Central memory CD8-positive, alpha-beta T cell (primary cell): ENCODE data around the gene ABCB4.

Source experiments
- ATAC-seq: fragments of 150-1000 bp; cut with Tn5 transposase; replicated peaks from 2 replicates; pipeline ENCODE4 v1.10.0; 2022; ENCODE audit warnings: mild to moderate bottlenecking, moderate FRiP score, moderate number of reproducible peaks; ENCODE audit not compliant: poor library complexity, severe bottlenecking; ENCODE audit errors: extremely low read depth
- DNase-seq, 2 donors: peaks; one replicate each; pipeline ENCODE4 v3.0.0; 2021; ENCODE audit warnings: low spot score in 2 of 2
- H3K27ac Mint-ChIP-seq: one replicate; pipeline ENCODE4 v1.8.0; 2022; ENCODE audit warnings: low read depth, mild to moderate bottlenecking, moderate library complexity, mixed read lengths
- H3K27me3 Mint-ChIP-seq: one replicate; pipeline ENCODE4 v1.8.0; 2022; ENCODE audit warnings: mixed read lengths
- H3K36me3 Mint-ChIP-seq: one replicate; pipeline ENCODE4 v1.8.0; 2022; ENCODE audit warnings: mild to moderate bottlenecking, moderate library complexity, mixed read lengths; ENCODE audit not compliant: insufficient read depth
- H3K4me1 Mint-ChIP-seq: one replicate; pipeline ENCODE4 v1.8.0; 2022; ENCODE audit warnings: mixed read lengths
- H3K4me3 Mint-ChIP-seq: one replicate; pipeline ENCODE4 v1.8.0; 2022; ENCODE audit warnings: mild to moderate bottlenecking, moderate library complexity, mixed read lengths
- H3K9me3 Mint-ChIP-seq: one replicate; pipeline ENCODE4 v1.8.0; 2022; ENCODE audit warnings: mixed read lengths

Gene ABCB4

DNA sequence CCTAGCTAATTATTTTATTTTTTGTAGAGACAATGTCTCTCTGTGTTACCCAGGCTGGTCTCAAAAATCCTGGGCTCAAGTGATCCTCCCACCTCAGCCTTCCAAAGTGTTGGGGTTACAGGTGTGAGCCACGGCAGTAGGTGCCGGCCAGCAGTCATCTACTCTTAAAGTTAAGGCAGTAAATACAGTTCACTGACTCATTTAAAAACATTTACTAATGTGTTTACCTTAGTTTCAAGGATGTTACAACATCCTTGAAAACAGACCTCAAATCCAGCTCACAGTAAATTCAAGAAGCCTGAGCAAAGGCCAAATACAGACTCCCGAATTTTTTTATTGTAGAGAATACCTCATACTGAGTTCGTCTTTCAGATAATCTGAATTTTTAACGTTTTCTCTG lies 29.6 kb upstream of the ABCB4 start:
- Mint-ChIP-seq H3K4me1 (no peaks in the 10 kb centered on the region), H3K9me3 (no peaks in the 10 kb centered on the region), H3K27ac (no peak overlapping the region), H3K27me3 (peaks cover 14% of the 10 kb centered on the region), H3K36me3 (peaks cover 6% of the 10 kb centered on the region), H3K4me3 (no peak overlapping the region)
- ATAC-seq (no peak), DNase-seq (no peak)

DNA sequence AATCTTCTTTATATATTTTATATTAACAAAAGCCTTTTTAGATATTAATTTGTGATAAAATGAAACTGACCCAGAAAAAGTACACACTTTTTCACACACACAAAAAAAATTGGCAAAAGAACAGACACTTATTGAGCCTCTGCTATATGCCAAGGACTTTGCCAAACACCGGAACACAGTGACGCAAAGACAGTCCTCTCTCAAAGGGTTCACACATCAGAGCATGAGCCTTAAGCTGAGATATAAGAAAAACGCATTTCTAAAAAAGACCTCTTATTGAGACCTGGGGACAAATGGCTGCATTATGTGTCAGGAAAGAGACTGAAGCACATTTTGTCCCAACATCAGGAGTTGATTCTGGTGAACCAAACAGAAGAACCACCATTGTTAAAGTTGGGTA lies 24.0 kb upstream of the ABCB4 start:
- H3K4me1 Mint-ChIP-seq = no peaks in the 10 kb centered on the region
- peaks cover 14% of the 10 kb centered on the region for H3K27me3 Mint-ChIP-seq
- ATAC-seq (no peak), DNase-seq (no peak)
- H3K27ac Mint-ChIP-seq = no peak overlapping the region
- no peaks in the 10 kb centered on the region for H3K9me3 Mint-ChIP-seq
- no peaks in the 10 kb centered on the region for H3K36me3 Mint-ChIP-seq
- no peak overlapping the region for H3K4me3 Mint-ChIP-seq

DNA sequence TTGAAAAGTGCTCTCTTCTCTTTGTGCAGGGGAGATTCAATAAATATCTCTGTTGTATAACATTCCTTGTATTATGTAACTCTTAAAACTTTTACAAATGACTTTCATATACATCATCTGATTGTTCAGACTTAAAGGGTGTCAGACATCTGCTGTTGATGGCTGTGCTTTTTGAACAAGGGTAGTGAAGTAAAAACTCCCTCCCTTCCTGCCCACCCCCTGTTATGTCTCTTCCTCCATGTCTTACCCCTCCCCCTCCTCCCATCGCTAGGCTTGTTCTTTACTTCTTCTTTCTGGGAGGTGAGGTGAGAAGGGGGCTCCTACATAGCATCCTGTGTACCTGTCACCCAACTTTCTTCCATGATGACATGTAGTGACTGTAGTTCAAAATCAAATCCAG lies 23.4 kb upstream of the ABCB4 start:
- DNase-seq (no peak), ATAC-seq (no peak)
- Mint-ChIP-seq H3K4me1 (no peaks in the 10 kb centered on the region), H3K9me3 (no peaks in the 10 kb centered on the region), H3K27me3 (peaks cover 14% of the 10 kb centered on the region), H3K27ac (no peak overlapping the region), H3K36me3 (no peaks in the 10 kb centered on the region), H3K4me3 (no peak overlapping the region)

DNA sequence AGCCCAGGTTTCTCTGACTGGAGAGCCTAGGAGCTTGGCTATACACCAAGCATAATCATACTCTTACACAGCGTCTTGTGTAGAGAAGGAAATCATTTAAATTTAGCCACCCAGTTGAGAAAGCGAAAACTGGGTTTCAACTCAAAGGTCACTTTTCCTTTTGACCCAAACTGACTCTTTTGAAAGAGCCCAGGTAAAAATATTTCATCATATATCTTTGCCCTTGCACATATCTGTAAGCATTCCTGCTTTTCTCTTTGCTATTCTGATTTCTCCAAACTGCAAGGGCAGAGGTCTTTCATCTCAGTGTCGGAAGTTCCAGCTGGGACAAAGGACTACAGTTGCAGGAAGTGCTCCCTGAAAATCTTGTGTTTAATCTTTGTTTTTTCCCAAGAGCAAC lies 22.0 kb upstream of the ABCB4 start:
- Mint-ChIP-seq H3K27ac (no peak overlapping the region), H3K36me3 (no peaks in the 10 kb centered on the region), H3K4me1 (no peaks in the 10 kb centered on the region), H3K27me3 (peaks cover 14% of the 10 kb centered on the region), H3K4me3 (no peak overlapping the region), H3K9me3 (no peaks in the 10 kb centered on the region)
- DNase-seq = no peak
- no peak for ATAC-seq

DNA sequence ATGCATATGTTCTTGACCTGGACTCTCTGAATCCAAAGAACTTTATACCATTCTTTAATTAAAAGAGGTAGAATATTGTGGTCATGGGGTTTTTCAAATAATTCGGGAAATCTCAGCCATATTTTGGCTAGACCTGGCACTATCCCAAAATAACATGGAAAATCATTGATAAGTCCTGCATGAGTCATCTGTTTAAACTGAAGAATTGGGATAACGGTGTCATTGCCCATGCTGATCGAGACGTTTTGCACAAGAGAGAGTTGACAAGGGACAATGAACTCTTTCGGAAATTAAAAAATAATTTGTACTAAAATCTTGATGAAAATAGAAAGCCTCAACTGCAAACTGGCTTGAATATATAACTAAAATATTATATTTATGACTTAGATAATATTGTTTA lies 19.9 kb upstream of the ABCB4 start:
- Mint-ChIP-seq H3K27ac (no peak overlapping the region), H3K36me3 (no peaks in the 10 kb centered on the region), H3K27me3 (peaks cover 2% of the 10 kb centered on the region), H3K9me3 (no peaks in the 10 kb centered on the region), H3K4me1 (no peaks in the 10 kb centered on the region), H3K4me3 (no peak overlapping the region)
- ATAC-seq (no peak), DNase-seq (no peak)

DNA sequence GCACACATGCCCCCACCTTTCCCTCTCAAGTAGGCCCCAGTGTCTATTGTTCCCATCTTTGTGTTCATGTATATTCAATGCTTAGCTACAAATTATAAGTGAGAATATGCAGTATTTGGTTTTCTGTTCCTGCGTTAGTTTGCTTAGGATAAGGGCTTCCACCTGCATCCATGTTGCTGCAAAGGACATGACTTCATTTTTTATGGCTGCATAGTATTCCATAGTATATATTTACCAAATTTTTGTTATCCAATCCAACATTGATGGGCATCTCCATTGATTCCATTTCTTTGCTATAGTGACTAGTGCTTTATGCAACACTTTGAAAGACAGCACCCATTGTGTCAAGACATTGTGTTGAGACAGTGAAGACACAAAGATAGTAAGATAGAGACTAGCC lies 19.0 kb upstream of the ABCB4 start:
- no peak overlapping the region for H3K4me3 Mint-ChIP-seq
- no peaks in the 10 kb centered on the region for H3K4me1 Mint-ChIP-seq
- H3K27me3 Mint-ChIP-seq = no peaks in the 10 kb centered on the region
- H3K27ac Mint-ChIP-seq = no peak overlapping the region
- H3K9me3 Mint-ChIP-seq = no peaks in the 10 kb centered on the region
- DNase-seq (no peak), ATAC-seq (no peak)
- H3K36me3 Mint-ChIP-seq = no peaks in the 10 kb centered on the region

DNA sequence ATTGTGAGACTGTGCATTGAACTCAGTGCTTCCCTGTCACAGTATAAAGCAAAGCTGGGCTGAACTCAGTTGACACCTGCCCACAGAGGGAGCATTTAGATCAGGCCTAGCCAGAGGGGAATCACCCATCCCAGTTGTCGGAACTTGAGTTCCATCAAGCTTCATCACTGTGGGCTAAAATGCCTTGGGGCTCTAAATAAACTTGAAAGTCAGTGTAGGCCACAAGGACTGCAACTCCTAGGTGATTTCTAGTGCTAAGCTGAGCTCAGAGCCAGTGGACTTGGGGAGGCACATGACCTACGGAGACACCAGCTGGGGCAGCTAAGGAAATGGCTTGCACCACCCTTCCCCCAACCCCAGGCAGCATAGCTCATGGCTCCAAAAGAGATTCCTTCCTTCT lies 7.7 kb upstream of the ABCB4 start:
- no peak for ATAC-seq
- no peak for DNase-seq
- Mint-ChIP-seq H3K4me1 (no peaks in the 10 kb centered on the region), H3K9me3 (no peaks in the 10 kb centered on the region), H3K27me3 (peaks cover 46% of the 10 kb centered on the region), H3K36me3 (no peaks in the 10 kb centered on the region), H3K27ac (no peak overlapping the region), H3K4me3 (no peak overlapping the region)

DNA sequence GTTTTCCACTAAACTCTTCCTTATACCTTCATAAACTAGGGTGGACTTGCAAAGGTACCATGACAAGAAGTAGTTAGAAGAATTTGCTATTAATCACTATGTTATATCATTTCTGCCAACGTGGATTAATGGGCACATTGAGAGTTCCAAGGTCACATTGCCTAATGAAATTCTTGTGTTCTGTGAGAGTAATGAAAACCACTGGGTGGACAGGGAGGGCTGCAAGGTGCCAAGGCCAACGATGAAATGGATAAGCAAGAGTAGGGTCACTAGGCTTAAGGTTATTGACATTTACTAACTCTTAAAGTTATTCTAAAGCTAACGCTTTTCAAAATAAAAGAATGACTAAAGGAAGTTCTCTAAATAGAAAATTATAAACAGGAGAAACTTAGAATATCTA lies 6.6 kb upstream of the ABCB4 start:
- peaks cover 46% of the 10 kb centered on the region for H3K27me3 Mint-ChIP-seq

DNA sequence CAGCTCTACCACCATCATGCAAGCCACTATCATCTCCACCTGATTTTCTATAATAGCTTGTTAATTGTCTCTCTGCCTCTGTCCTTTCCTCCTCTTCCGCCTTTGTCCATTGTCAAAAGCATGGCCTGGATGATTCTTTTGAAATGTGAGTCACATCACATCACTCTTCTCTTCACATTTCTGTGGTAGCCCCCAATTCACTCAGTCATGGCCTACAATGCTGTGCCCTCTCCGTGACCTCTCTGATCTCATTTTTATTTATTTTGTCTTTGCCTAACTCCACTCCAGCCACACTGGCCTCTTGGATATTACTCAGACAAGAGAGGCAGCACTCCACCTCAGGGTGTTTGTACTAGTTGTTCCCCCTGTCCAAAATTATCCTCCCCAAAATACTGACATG lies 4.9 kb upstream of the ABCB4 start:
- DNase-seq = no peak
- Mint-ChIP-seq H3K27ac (no peak overlapping the region), H3K27me3 (peaks cover 33% of the 10 kb centered on the region), H3K36me3 (no peaks in the 10 kb centered on the region), H3K9me3 (no peaks in the 10 kb centered on the region), H3K4me1 (no peaks in the 10 kb centered on the region), H3K4me3 (no peak overlapping the region)
- ATAC-seq = no peak

More for the DNA sequence above, 6.6 kb upstream of the ABCB4 start:
- Mint-ChIP-seq H3K36me3 (no peaks in the 10 kb centered on the region), H3K4me3 (no peak overlapping the region), H3K9me3 (no peaks in the 10 kb centered on the region), H3K27ac (no peak overlapping the region), H3K4me1 (no peaks in the 10 kb centered on the region)
- ATAC-seq (no peak), DNase-seq (no peak)

DNA sequence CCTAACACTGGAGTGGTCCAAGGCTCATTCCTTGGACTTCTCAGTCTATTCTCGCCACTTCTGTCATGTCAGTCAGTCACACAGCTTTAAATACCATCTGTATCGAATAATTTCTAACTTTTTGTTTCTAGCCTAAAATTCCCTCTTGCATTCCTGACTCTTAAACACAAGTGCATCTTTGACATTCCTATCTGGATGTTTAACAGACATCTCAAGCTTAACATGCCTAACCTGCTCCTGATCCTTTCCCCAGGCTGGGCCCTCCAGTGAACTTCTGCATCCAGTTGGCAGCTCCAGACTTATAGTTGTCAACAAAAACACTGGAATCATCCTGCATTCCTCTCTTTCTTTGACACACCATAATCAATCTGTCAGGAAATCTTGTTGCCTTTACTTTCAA lies 4.5 kb upstream of the ABCB4 start:
- Mint-ChIP-seq H3K27ac (no peak overlapping the region), H3K9me3 (no peaks in the 10 kb centered on the region), H3K4me1 (no peaks in the 10 kb centered on the region), H3K4me3 (no peak overlapping the region), H3K36me3 (no peaks in the 10 kb centered on the region), H3K27me3 (peaks cover 30% of the 10 kb centered on the region)
- no peak for DNase-seq
- ATAC-seq = no peak

DNA sequence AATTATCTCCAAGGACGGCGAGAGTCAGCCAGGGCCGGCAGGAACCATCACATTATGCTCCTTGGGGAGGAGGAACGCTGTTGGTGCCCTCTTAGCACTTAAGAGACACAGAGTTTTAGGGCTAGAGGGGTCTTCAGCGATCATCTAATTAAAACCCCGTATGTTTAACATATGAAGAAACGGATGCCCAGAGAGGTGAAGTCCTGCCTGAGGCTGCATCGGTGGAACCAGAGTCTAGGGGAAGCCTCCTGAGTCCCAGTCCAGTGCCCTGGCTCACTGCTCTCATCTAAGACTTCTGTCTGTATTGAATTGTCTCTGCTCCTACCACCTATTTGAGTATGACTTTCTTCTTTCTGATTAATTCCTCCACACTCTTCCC lies 688 bp upstream of the ABCB4 start:
- H3K4me1 Mint-ChIP-seq = no peaks in the 10 kb centered on the region
- H3K4me3 Mint-ChIP-seq = no peak overlapping the region
- peaks cover 24% of the 10 kb centered on the region for H3K27me3 Mint-ChIP-seq
- ATAC-seq (no peak), DNase-seq (no peak)
- H3K27ac Mint-ChIP-seq = no peak overlapping the region
- no peaks in the 10 kb centered on the region for H3K36me3 Mint-ChIP-seq
- H3K9me3 Mint-ChIP-seq = no peaks in the 10 kb centered on the region

DNA sequence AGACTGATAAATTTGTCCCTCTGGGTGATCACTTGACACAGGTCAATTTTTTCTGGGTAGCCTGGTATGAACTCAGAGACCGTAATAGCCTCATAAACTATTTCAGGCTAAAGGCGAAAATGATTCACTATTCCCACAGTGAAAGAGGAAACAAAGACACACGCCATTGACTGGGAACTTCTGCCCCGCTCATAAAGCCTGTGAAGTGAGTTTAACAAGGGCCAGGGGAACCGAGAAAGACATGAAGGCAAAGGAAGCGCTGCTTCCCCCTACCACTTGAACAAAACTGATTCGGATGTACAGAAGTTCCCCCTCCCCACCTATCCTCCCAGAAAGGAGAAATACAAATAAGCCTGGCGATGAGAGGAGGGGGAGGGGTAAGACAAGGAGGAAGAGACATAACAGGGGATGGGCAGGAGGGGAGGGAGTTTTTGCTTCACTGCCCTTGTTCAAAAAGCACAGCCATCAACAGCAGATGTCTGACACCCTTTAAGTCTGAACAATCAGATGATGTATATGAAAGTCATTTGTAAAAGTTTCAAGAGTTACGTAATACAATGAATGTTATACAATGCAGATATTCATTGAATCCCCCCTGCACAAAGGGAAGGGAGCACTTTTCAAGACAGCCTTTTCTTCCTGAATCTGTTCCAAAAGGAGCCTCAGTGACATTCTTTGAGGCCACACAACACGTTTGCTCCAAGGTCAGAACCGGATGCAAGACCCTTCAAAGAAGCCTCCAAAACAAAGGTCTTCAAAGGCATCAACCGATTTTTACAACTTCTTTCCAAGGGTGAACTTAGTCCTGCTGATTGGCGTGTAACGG lies 734 bp downstream of the ABCB4 start:
- Mint-ChIP-seq H3K27ac (no peak overlapping the region), H3K27me3 (peaks cover 24% of the 10 kb centered on the region), H3K9me3 (no peaks in the 10 kb centered on the region), H3K4me3 (no peak overlapping the region), H3K4me1 (no peaks in the 10 kb centered on the region), H3K36me3 (no peaks in the 10 kb centered on the region)
- no peak for DNase-seq
- ATAC-seq = no peak

DNA sequence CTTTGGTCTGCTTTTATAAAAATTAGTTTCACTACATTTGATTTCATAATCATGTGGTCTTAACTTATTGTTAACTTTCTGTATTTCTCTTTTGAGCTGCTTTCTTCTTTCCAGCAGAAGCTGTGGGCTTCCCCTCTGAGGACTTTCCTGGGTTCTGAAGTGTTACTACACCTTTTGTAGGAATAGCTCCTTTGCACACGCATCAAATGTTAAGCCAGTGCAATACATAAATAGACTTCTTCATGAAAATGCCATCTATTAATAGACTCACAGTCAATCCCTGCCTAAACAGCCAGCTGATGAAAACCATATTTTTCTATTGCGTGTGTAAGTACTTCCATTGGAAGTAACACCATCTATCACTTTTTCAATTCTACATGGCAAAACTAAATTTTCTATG lies 1.5 kb downstream of the ABCB4 start:
- no peaks in the 10 kb centered on the region for H3K36me3 Mint-ChIP-seq
- H3K9me3 Mint-ChIP-seq = no peaks in the 10 kb centered on the region
- peaks cover 24% of the 10 kb centered on the region for H3K27me3 Mint-ChIP-seq
- DNase-seq = no peak
- H3K27ac Mint-ChIP-seq = no peak overlapping the region
- H3K4me3 Mint-ChIP-seq = no peak overlapping the region
- ATAC-seq = no peak
- H3K4me1 Mint-ChIP-seq = no peaks in the 10 kb centered on the region
